ENCODE measurements around the gene SRP68. TPM values are rescaled to one million over a fixed set of nuclear protein-coding genes. Genes with fewer than 3 reads are reported as not detected.

SRP68 gene
- total and polyA plus RNA-seq, 2 of the 8 experiments (the other 6 are each of a cell fraction or from before 2014, with no cell fraction given), result 57.7 to 83.5 TPM

DNA sequence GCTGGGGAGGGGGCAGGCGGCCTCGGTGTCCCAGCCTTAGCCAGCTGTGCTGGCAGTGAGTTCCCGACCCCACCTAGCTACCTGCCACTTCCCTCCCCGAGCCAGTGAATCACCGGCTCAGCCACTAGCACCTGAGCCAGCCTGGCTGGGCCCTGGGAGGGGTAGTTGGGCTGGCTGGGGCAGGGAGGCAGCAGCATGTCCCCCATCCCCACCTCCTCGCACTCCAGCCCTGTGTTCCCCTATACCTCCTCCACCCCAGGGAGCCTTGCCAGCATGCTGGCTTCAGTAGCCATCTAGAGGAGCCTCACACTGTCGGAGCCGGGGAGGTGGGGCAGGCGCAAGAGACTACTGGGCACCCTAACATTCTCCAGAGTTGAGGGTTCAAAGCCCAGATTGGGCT lies 48.0 kb downstream of the SRP68 start:
- 91% methylated on average over 9 of the region's 9 CpGs; no CpG with 5 or more reads in 1 of the 2 experiments for WGBS, 2 experiments (ENCODE audit: extremely low coverage in 1 of 2, insufficient coverage in 1 of 2, insufficient read length in 1 of 2, insufficient replicate concordance in 2 of 2, low coverage in 1 of 2, low lambda C conversion rate in 2 of 2, missing lambda C conversion rate in 1 of 2)
- H2AK5ac ChIP-seq (ENCODE audit: low read depth, low read length), result no peak overlapping the region

More for the DNA sequence above, 48.0 kb downstream of the SRP68 start:
- H2BK120ac ChIP-seq (replicated peaks; ENCODE audit: low read depth, low read length), result no peak overlapping the region
- peaks cover 0 to 7% (median 1%) of the 10 kb centered on the region in 4 experiments; a peak in 4 of 7 replicates for H3K4me1 ChIP-seq (replicated peaks in 1 of 4; ENCODE audit: control insufficient read depth in 3 of 4, insufficient read depth in 4 of 4, low read length in 3 of 4)
- no peak overlapping the region for H2BK15ac ChIP-seq (ENCODE audit: low read length)
- H3K36me3 ChIP-seq (ENCODE audit: control insufficient read depth in 2 of 4, insufficient read depth in 4 of 4, low read length in 3 of 4), result no peaks in the 10 kb centered on the region
- CTCF ChIA-PET (ENCODE audit: partially characterized antibody), result interaction anchor here (0.9 to 32.0 kb wide), 3 partner anchors 18 to 113 kb away, joined by 3 to 885 read pairs (median 5); partner anchors contain the start of genes MRPL38 and TRIM65
- no peak overlapping the region for H3K14ac ChIP-seq (ENCODE audit: insufficient read length)
- H3K9ac ChIP-seq (replicated peaks in 1 of 4; ENCODE audit: extremely low read depth in 1 of 4, low read depth in 3 of 4, low read length in 3 of 4), result no peak overlapping the region
- H4K91ac ChIP-seq (replicated peaks; ENCODE audit: insufficient read length, low read length), result no peak overlapping the region
- DNase-seq (ENCODE audit: low read depth in 1 of 2, low spot score in 2 of 2) (no peak), FAIRE-seq (no peak)
- no peak overlapping the region for H2BK5ac ChIP-seq (ENCODE audit: low read depth, low read length)
- no peak for TF ChIP-seq RXRA (IDR thresholded peaks at IDR 0.05; ENCODE audit: insufficient read depth, low read depth, low read length)
- H3K4me2 ChIP-seq (ENCODE audit: insufficient read depth in 1 of 2, low read depth in 2 of 2, low read length in 2 of 2), result no peak overlapping the region
- H3K18ac ChIP-seq (ENCODE audit: extremely low read depth, low read length), result no peak overlapping the region
- H4K20me1 ChIP-seq (replicated peaks in 1 of 2; ENCODE audit: control insufficient read depth in 1 of 2, insufficient read depth in 2 of 2, low read length in 2 of 2), result no peaks in the 10 kb centered on the region
- H3K27me3 ChIP-seq (replicated peaks in 1 of 4; ENCODE audit: control insufficient read depth in 3 of 4, extremely low read depth in 1 of 4, insufficient read depth in 3 of 4, low read length in 3 of 4), result no peaks in the 10 kb centered on the region
- H4K8ac ChIP-seq (ENCODE audit: extremely low read depth, insufficient read depth, low read length), result no peak overlapping the region
- no peaks in the 10 kb centered on the region for H3K9me3 ChIP-seq (ENCODE audit: insufficient read depth in 2 of 2, low read depth in 1 of 2, low read length in 1 of 2)
- H3K23ac ChIP-seq (ENCODE audit: insufficient read length), result no peak overlapping the region
- no peaks in the 10 kb centered on the region for H3K23me2 ChIP-seq (ENCODE audit: low read depth, low read length)
- no peak overlapping the region for H4K5ac ChIP-seq (ENCODE audit: insufficient read length, low read depth, low read length)
- H2AFZ ChIP-seq (ENCODE audit: low read length), result no peak overlapping the region
- no peak overlapping the region for H2BK12ac ChIP-seq (ENCODE audit: low read depth, low read length)
- no peak overlapping the region for H3K4me3 ChIP-seq (ENCODE audit: extremely low read depth in 1 of 4, insufficient read depth in 2 of 4, low read depth in 3 of 4, low read length in 4 of 4)
- no peak overlapping the region for H3K4ac ChIP-seq (replicated peaks; ENCODE audit: insufficient read length, low read depth, low read length)
- POLR2A ChIA-PET (ENCODE audit: partially characterized antibody), result interaction anchor here (1.6 to 1.8 kb wide), 2 partner anchors 10 to 16 kb away, joined by 4 to 5 read pairs; no protein-coding TSS in a partner anchor
- H3K27ac ChIP-seq (ENCODE audit: low read depth, low read length), result no peak overlapping the region
- H3K79me2 ChIP-seq (ENCODE audit: control insufficient read depth in 1 of 2, insufficient read depth in 2 of 2, low read length in 2 of 2), result no peaks in the 10 kb centered on the region
- H3K79me1 ChIP-seq (ENCODE audit: low read depth, low read length), result no peaks in the 10 kb centered on the region
- H3K56ac ChIP-seq (replicated peaks; ENCODE audit: insufficient read length, low read depth, low read length), result no peak overlapping the region
- H2BK20ac ChIP-seq (ENCODE audit: low read length), result no peak overlapping the region

Measured in H1 (cell line).